Breast epithelium (tissue), 4 donors: Measurements from ENCODE around the gene ITGA8. TPM values are rescaled to one million over a fixed set of nuclear protein-coding genes. Genes with fewer than 3 reads are reported as not detected.
A peak's percentile ranks its signal among the peaks of the same experiment; 100 is the strongest.

ENCODE experiments used
- DNase-seq, 2 donors: peaks; one replicate each; pipeline ENCODE4 v3.0.0-alpha.2; 2019; ENCODE audit warnings: low spot score in 2 of 2
- H3K27ac ChIP-seq, 2 donors: fragments of 200-600 bp; sonication (generic) in 1 of 2; one replicate each; pipeline ENCODE4 v1.5.1; 2016 to 2019; ENCODE audit warnings: mild to moderate bottlenecking in 1 of 2
- H3K27me3 ChIP-seq, 2 donors: fragments of 200-600 bp; sonication (generic) in 1 of 2; one replicate each; pipeline versions ENCODE4 v1.5.1 to v1.6.0; 2017 to 2019; ENCODE audit warnings: control low read depth in 1 of 2, mild to moderate bottlenecking in 1 of 2
- H3K36me3 ChIP-seq: fragments of 200-600 bp; one replicate; pipeline ENCODE4 v1.5.1; 2019
- H3K4me1 ChIP-seq, 2 donors: fragments of 200-600 bp; sonication (generic); one replicate each; pipeline ENCODE4 v1.5.1; 2016 to 2019; ENCODE audit warnings: control low read depth in 1 of 2
- H3K4me3 ChIP-seq, 3 donors: fragments of 200-600 bp; sonication (generic); 1 replicate in 2 of 3; 2 replicates in 1 of 3; pipeline ENCODE4 v1.5.1; 2016 to 2019; ENCODE audit warnings: mild to moderate bottlenecking in 3 of 3, moderate library complexity in 2 of 3
- H3K9me3 ChIP-seq, 2 donors: fragments of 200-600 bp; sonication (generic) in 1 of 2; one replicate each; pipeline ENCODE4 v1.5.1; 2016 to 2019; ENCODE audit warnings: control low read depth in 1 of 2
- POLR2A ChIP-seq: fragments of 450-650 bp; IDR thresholded peaks from one replicate; pipeline ENCODE4 v1.6.1; 2016; ENCODE audit warnings: antibody characterized with exemption, mild to moderate bottlenecking, moderate library complexity
- POLR2AphosphoS5 ChIP-seq, 3 donors: sonication (generic); formaldehyde crosslinking; IDR thresholded peaks; one replicate each; pipeline ENCODE4 v1.6.1; 2017; ENCODE audit warnings: antibody characterized with exemption in 3 of 3
- intact Hi-C: fragments of 100-400 bp; cut with DNase I; formaldehyde crosslinking; loops from one replicate; pipeline ENCODE4 v1.15.1; 2023; ENCODE audit warnings: low total_unique reads
- total RNA-seq, 3 donors: library from RNA; depleted of rRNA; stranded (reverse); fragments of >200 nt; gene quantifications; one replicate each; pipeline ENCODE4 v1.1.0, GENCODE V29; 2016
- TF ChIP-seq, protein P1 (sequence below), 3 donors: fragments of 450-650 bp; IDR thresholded peaks; one replicate each; pipeline ENCODE4 v1.5.1; 2016 to 2017; ENCODE audit warnings: antibody characterized with exemption in 3 of 3, mild to moderate bottlenecking in 3 of 3, moderate library complexity in 3 of 3

Gene ITGA8
- total RNA-seq, 3 donors from 2014 or later = 2.0 to 2.9 (median 2.6) TPM

GRCh38 chr10:15747632-15748031 lies 27.9 kb upstream of the ITGA8 start:
- H3K27ac ChIP-seq = no peak overlapping the region
- TF ChIP-seq POLR2AphosphoS5 (IDR thresholded peaks at IDR 0.05) (no peak), POLR2A (no peak)
- TF ChIP-seq, protein P1, sequence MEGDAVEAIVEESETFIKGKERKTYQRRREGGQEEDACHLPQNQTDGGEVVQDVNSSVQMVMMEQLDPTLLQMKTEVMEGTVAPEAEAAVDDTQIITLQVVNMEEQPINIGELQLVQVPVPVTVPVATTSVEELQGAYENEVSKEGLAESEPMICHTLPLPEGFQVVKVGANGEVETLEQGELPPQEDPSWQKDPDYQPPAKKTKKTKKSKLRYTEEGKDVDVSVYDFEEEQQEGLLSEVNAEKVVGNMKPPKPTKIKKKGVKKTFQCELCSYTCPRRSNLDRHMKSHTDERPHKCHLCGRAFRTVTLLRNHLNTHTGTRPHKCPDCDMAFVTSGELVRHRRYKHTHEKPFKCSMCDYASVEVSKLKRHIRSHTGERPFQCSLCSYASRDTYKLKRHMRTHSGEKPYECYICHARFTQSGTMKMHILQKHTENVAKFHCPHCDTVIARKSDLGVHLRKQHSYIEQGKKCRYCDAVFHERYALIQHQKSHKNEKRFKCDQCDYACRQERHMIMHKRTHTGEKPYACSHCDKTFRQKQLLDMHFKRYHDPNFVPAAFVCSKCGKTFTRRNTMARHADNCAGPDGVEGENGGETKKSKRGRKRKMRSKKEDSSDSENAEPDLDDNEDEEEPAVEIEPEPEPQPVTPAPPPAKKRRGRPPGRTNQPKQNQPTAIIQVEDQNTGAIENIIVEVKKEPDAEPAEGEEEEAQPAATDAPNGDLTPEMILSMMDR (IDR thresholded peaks at IDR 0.05) = no peak
- intact Hi-C loops = no loop called here

DNA sequence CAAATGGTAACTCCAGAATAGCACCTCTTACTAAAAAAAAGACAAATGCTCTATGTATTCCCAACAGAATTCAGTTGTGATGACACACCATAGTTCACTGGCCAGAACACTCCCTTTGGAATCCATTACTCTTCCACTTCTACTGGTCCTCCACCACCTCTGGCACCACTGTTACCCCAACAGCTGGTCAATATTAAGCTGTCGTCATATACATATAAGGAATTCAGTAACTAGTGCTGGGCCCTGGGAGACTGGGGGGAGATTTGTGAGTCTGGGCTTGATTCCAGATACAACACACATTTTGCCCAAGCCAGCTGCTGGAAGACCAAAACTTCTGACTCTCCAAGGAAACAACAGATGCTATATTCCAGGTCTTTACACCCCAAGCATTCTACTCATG lies 26.0 kb upstream of the ITGA8 start:
- Histone ChIP-seq H3K9me3 (no peaks in the 10 kb centered on the region), H3K4me3 (no peak overlapping the region), H3K27me3 (no peaks in the 10 kb centered on the region), H3K36me3 (no peaks in the 10 kb centered on the region), H3K4me1 (no peaks in the 10 kb centered on the region), H3K27ac (no peak overlapping the region)
- TF ChIP-seq POLR2AphosphoS5 (IDR thresholded peaks at IDR 0.05) (no peak), POLR2A (no peak)
- TF ChIP-seq, protein P1 (IDR thresholded peaks at IDR 0.05) = no peak
- no peak for DNase-seq
- intact Hi-C loops = no loop called here

More at GRCh38 chr10:15747632-15748031, 27.9 kb upstream of the ITGA8 start:
- H3K9me3 ChIP-seq = no peaks in the 10 kb centered on the region
- no peak for DNase-seq
- H3K4me3 ChIP-seq = no peak overlapping the region
- no peaks in the 10 kb centered on the region for H3K4me1 ChIP-seq
- no peaks in the 10 kb centered on the region for H3K27me3 ChIP-seq
- H3K36me3 ChIP-seq = no peaks in the 10 kb centered on the region

- Histone ChIP-seq H3K4me3 (no peak overlapping the region), H3K36me3 (no peaks in the 10 kb centered on the region), H3K27ac (no peak overlapping the region), H3K9me3 (no peaks in the 10 kb centered on the region), H3K4me1 (no peaks in the 10 kb centered on the region), H3K27me3 (no peaks in the 10 kb centered on the region)
- DNase-seq = no peak
- no peak for TF ChIP-seq POLR2AphosphoS5 (IDR thresholded peaks at IDR 0.05)
- TF ChIP-seq, protein P1 (IDR thresholded peaks at IDR 0.05) = peak in 1 of 3 donors; percentile 38
- no peak for TF ChIP-seq POLR2A
- intact Hi-C loops = no loop called here
Observed at GRCh38 chr10:15744217-15744865, 24.6 kb upstream of the ITGA8 start.

DNA sequence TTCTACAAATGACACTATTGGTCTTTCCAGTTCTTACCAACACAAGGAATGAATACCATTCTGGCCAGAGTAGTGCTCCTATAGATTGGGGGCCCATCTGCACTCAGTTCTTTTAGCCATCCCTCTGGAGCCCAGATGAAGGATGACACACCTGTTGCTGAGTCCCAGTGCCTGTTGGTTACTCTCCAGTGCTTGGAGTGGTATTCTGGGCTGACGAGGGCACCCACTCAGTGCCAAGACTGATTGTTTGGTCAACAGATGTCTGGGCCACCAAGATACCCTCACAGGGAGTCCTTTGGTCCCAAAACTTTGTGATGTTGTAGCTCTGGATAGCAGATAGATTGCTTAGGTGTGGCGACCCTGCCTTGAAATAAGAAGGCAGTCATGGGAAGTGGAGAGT lies 23.7 kb upstream of the ITGA8 start:
- no peak for DNase-seq
- no peak for TF ChIP-seq POLR2AphosphoS5 (IDR thresholded peaks at IDR 0.05)
- no peak for TF ChIP-seq POLR2A
- TF ChIP-seq, protein P1 (IDR thresholded peaks at IDR 0.05) = no peak
- Histone ChIP-seq H3K4me1 (no peaks in the 10 kb centered on the region), H3K27me3 (no peaks in the 10 kb centered on the region), H3K36me3 (no peaks in the 10 kb centered on the region), H3K4me3 (no peak overlapping the region), H3K9me3 (no peaks in the 10 kb centered on the region), H3K27ac (no peak overlapping the region)
- intact Hi-C loops = no loop called here

DNA sequence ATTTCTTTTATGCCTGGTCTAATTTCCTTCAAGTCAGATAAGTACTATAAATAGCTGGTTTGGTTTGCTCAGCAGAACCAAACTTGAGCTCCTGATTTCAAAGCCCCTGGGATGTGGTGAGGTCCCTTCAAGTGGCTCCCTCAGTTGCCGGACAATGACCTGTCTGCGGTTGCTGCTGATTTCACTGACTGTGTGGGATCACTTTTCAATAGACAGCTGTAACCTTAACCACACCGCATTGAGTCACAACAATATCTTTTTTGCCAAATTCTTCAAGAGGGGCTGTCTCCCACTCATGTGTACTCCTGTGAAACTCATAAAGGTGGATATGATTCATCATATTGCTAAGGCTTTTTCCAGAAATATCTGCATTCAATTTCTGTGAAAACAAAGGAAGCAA lies 23.1 kb upstream of the ITGA8 start:
- Histone ChIP-seq H3K4me1 (no peaks in the 10 kb centered on the region), H3K27ac (no peak overlapping the region), H3K27me3 (no peaks in the 10 kb centered on the region), H3K9me3 (no peaks in the 10 kb centered on the region), H3K36me3 (no peaks in the 10 kb centered on the region), H3K4me3 (no peak overlapping the region)
- TF ChIP-seq POLR2AphosphoS5 (IDR thresholded peaks at IDR 0.05) (no peak), POLR2A (no peak)
- TF ChIP-seq, protein P1 (IDR thresholded peaks at IDR 0.05) = no peak
- intact Hi-C loops = no loop called here
- no peak for DNase-seq
